GM18520 (cell line): ENCODE measurements around the gene FNBP1L.

Experiments used
- ATAC-seq: cut with Tn5 transposase; IDR thresholded peaks from one replicate; pipeline ENCODE4 v1.9.1; 2021; ENCODE audit not compliant: unreplicated experiment

The FNBP1L gene

DNA sequence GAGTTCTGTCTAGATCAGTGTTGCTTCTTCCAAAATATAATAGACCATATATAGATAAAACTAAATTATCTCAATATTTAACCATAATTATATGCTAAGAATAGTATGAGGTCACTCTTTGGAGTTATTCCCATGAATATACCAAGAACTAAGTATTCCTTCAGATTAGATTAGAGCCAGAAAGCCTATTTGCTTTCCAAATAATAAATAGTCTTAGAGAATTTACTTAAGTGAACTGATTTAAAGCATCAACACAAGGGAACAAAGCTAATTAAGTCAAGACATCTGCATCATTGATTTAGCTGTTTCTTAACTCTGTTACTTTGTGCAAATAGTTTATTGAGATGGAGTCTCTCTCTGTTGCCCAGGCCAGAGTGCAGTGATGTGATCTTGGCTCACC is 35.7 kb downstream of the FNBP1L start:
- ATAC-seq = no peak

GRCh38 chr1:93488207-93488606 is 40.3 kb downstream of the FNBP1L start:
- no peak for ATAC-seq

- no peak for ATAC-seq
Observed at GRCh38 chr1:93489756-93490155, 41.8 kb downstream of the FNBP1L start.

DNA sequence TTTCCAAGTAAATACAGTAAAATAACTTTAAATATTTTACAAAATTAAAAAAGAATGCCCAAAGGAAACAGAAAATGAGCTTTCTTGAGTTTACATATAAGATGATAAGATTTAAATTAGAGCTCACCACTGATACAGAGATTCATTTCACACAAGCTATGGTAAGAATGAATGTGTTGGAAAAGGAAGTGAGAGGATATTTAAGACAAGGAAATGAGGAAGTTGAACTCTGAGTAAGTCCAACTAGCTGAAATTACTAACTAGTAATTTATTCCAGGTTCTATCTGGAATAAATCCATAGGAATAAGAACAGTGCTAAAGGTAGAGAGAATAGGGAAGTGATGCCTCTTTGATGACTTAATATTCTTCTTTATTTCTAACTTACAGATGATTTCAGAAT is 42.4 kb downstream of the FNBP1L start:
- no peak for ATAC-seq

DNA sequence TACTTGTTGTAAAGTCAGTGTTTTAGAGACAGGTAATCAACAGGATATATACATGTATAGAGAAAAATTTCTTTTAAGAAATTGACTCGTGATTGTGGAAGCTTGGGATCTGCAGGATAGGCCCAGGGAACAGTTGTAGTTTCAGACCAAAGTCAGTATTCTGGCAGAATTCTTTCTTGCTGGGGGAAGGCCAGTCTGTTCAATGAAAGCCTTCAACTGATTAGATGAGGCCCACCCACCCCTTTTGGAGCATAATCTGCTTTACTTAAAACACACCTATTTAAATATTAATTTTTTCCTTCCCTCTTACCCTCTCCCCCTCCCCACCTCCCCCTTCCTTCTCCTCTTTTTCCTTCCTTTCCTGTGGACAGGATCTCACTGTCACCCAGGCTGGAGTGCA is 48.0 kb downstream of the FNBP1L start:
- ATAC-seq = no peak

GRCh38 chr1:93496520-93496919 is 48.6 kb downstream of the FNBP1L start:
- no peak for ATAC-seq

- ATAC-seq = no peak
Observed at GRCh38 chr1:93499075-93499474, 51.2 kb downstream of the FNBP1L start.

DNA sequence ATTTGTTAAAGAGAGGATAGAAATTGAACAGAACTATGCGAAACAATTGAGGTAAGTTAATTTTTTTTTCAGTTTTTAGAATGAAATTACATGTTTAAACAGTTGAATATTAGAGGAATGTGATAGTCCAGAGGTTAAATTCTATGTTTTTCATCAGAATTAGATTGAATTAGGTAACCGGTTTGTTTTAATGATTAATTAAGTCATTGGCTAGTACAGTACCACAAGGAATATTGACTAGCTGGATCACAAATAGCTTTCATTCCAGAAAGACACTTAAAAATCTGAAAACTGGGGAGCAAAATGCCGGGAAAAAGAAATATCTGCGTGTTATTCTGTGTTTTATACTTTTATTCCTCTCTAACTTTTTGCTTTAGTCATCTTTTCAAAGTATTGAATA is 51.6 kb downstream of the FNBP1L start:
- ATAC-seq = no peak

- no peak for ATAC-seq
Observed at GRCh38 chr1:93500275-93500674, 52.4 kb downstream of the FNBP1L start.

GRCh38 chr1:93501399-93501798 is 53.5 kb downstream of the FNBP1L start:
- ATAC-seq = no peak

DNA sequence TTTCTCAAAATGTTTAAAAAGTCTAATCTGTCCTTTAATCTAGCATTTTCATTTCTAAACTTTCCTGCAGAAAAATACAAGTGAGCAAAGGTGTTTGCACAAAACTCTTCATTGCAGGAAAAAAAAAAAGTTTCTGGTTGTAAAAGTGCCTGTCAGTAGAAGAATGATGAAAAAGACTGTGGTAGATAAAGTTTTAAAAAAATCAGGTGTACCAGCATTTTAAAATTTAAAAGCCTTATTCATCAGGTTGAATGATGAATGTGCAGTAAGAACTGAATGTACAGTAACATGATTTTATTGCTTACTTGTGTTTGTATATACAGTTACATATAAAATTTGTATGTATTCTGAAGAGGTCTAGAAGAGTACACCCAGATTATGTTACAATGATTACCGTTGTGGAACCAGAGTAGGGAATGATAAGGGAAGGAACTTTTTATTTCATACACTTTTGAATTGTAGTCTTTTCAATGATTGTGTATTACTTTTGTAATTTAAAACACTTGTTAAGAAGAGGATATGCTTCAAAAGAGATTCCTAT is 54.0 kb downstream of the FNBP1L start:
- no peak for ATAC-seq

GRCh38 chr1:93502571-93502970 is 54.7 kb downstream of the FNBP1L start:
- no peak for ATAC-seq

- no peak for ATAC-seq
Observed at GRCh38 chr1:93503163-93503562, 55.2 kb downstream of the FNBP1L start.

- ATAC-seq = no peak
Observed at GRCh38 chr1:93503816-93504215, 55.9 kb downstream of the FNBP1L start.

- ATAC-seq = no peak
Observed at GRCh38 chr1:93504247-93505033, 56.5 kb downstream of the FNBP1L start.

DNA sequence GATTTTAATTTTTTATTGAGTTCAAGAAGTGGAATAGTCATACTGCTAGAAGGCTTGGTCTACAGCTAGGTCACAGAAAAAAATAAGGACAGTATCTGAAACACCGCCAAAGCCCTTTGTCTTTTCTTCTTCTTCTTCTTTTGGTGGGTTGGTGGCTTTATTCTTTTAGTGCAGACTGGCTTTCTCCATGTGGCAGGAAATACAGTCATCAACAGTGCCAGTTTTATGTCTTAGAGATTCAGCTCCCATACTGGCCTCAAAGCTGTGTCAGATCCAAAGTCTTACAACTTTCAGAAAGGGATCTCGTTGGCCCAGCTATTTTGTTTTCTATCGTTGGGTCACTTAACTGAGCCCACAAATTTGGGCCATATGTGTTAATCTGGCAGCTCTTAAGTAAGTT is 58.2 kb downstream of the FNBP1L start:
- no peak for ATAC-seq

- no peak for ATAC-seq
Observed at GRCh38 chr1:93516164-93516563, 68.2 kb downstream of the FNBP1L start.

GRCh38 chr1:93518516-93518915 is 70.6 kb downstream of the FNBP1L start:
- no peak for ATAC-seq

GRCh38 chr1:93519199-93519829 is 71.4 kb downstream of the FNBP1L start:
- ATAC-seq = no peak

- ATAC-seq = no peak
Observed at GRCh38 chr1:93521618-93522017, 73.7 kb downstream of the FNBP1L start.

GRCh38 chr1:93522721-93523120 is 74.8 kb downstream of the FNBP1L start:
- ATAC-seq = no peak

- ATAC-seq = no peak
Observed at GRCh38 chr1:93525431-93525830, 77.5 kb downstream of the FNBP1L start.
